ENCODE measurements around the gene UGT1A8. TPM values are rescaled to one million over a fixed set of nuclear protein-coding genes. Genes with fewer than 3 reads are reported as not detected.

UGT1A8 gene
- total RNA-seq, 2 donors from 2014 or later: not detected

DNA sequence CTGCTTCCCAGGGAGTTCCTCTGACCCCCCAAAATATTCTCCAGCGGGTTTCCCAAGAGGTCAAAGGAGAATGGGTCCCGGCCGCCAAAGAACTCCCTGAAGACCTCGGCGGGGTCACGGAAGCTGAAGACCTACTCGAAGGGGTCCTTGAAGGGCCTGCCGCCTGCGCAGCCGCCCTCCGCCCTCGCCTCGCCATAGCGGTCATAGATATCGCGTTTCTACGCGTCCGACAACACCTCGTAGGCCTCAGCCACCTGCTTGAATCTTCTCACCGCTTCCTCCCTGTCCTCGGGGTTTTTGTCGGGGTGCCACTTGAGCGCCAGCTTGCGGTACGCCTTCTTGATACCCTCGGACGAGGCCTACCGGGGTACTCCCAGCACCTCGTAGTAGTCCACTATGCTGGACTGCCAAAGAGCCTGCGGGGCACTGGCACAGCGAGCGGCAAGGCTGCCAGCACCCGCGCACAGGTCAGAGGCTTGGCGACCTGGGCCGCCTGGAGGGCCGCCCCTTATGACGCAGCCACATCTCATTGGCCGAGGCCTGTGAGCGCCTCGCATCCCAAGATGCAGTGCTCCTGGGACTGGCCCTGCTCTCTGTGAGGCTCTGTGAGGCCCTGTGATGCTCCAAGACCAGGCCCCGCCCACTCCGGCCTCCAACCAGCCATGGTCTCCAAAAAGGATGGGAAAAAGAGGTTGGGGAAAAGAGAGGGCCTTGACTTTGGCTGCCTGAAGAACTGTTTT, 137.6 kb downstream of the UGT1A8 start:
- H3K36me3 ChIP-seq (ENCODE audit: control insufficient read depth, insufficient read depth, low read length): no peaks in the 10 kb centered on the region
- Mint-ChIP-seq H3K36me3 (ENCODE audit: low read depth) (no peaks in the 10 kb centered on the region), H3K27ac (no peak overlapping the region), H3K27me3 (ENCODE audit: insufficient read depth) (peaks cover 7% of the 10 kb centered on the region), H3K4me1 (no peaks in the 10 kb centered on the region), H3K4me3 (no peak overlapping the region), H3K9me3 (peaks cover 27% of the 10 kb centered on the region)
- TF ChIP-seq, protein P1, sequence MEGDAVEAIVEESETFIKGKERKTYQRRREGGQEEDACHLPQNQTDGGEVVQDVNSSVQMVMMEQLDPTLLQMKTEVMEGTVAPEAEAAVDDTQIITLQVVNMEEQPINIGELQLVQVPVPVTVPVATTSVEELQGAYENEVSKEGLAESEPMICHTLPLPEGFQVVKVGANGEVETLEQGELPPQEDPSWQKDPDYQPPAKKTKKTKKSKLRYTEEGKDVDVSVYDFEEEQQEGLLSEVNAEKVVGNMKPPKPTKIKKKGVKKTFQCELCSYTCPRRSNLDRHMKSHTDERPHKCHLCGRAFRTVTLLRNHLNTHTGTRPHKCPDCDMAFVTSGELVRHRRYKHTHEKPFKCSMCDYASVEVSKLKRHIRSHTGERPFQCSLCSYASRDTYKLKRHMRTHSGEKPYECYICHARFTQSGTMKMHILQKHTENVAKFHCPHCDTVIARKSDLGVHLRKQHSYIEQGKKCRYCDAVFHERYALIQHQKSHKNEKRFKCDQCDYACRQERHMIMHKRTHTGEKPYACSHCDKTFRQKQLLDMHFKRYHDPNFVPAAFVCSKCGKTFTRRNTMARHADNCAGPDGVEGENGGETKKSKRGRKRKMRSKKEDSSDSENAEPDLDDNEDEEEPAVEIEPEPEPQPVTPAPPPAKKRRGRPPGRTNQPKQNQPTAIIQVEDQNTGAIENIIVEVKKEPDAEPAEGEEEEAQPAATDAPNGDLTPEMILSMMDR (conservative IDR thresholded peaks at IDR 0.05): no peak
- no peaks in the 10 kb centered on the region for H3K4me1 ChIP-seq (ENCODE audit: control insufficient read depth, insufficient read depth, low read length)
- no peak overlapping the region for H3K9ac ChIP-seq (ENCODE audit: extremely low read depth, low read length, poor library complexity, severe bottlenecking)
- no peak overlapping the region for H3K4me3 ChIP-seq (ENCODE audit: low read length)
- no peaks in the 10 kb centered on the region for H3K27me3 ChIP-seq (ENCODE audit: control insufficient read depth, insufficient read depth, low read length, poor library complexity, severe bottlenecking)
- peaks cover 15% of the 10 kb centered on the region for H3K9me3 ChIP-seq (ENCODE audit: control insufficient read depth, low read length)
- H3K27ac ChIP-seq (ENCODE audit: low read depth, low read length): no peak overlapping the region
- 95 to 96% methylated on average over 29 to 42 of the region's 44 CpGs for whole genome bisulfite sequencing, 2 experiments (ENCODE audit: insufficient coverage in 1 of 2, insufficient read length in 1 of 2)
- no peak for DNase-seq

DNA sequence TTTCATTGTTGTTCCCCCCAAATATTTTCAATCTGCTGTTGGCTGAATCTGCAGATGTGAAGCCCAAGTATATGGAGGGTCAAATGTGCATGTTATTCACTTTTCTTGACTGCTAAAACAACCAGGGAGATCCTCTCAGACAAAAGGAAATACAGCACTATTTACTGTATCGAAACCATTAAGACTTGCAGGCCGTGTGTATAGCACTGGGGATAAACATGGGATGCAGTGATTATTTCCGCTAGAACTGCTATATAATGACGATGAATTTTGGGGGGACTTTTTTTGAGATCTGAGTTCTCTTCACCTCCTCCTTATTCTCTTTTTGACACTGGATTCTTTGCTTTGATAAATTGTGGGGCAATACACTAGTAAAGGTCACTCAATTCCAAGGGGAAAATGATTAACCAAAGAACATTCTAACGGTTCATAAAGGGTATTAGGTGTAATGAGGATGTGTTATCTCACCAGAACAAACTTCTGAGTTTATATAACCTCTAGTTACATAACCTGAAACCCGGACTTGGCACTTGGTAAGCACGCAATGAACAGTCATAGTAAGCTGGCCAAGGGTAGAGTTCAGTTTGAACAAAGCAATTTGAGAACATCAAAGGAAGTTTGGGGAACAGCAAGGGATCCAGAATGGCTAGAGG, 139.1 kb downstream of the UGT1A8 start:
- Histone ChIP-seq H3K9ac (ENCODE audit: extremely low read depth, low read length, poor library complexity, severe bottlenecking) (no peak overlapping the region), H3K9me3 (ENCODE audit: control insufficient read depth, low read length) (peaks cover under 1% of the 10 kb centered on the region), H3K27me3 (ENCODE audit: control insufficient read depth, insufficient read depth, low read length, poor library complexity, severe bottlenecking) (no peaks in the 10 kb centered on the region), H3K27ac (ENCODE audit: low read depth, low read length) (no peak overlapping the region), H3K4me3 (ENCODE audit: low read length) (no peak overlapping the region), H3K4me1 (ENCODE audit: control insufficient read depth, insufficient read depth, low read length) (no peaks in the 10 kb centered on the region), H3K36me3 (ENCODE audit: control insufficient read depth, insufficient read depth, low read length) (no peaks in the 10 kb centered on the region)
- TF ChIP-seq, protein P1 (conservative IDR thresholded peaks at IDR 0.05): no peak
- H3K4me1 Mint-ChIP-seq: no peaks in the 10 kb centered on the region
- H3K27ac Mint-ChIP-seq: no peak overlapping the region
- H3K27me3 Mint-ChIP-seq (ENCODE audit: insufficient read depth): peaks cover 6% of the 10 kb centered on the region
- WGBS, 2 experiments (ENCODE audit: insufficient coverage in 1 of 2, insufficient read length in 1 of 2): 60 to 94% methylated on average over 1 to 7 of the region's 7 CpGs
- H3K9me3 Mint-ChIP-seq: peaks cover 13% of the 10 kb centered on the region
- no peaks in the 10 kb centered on the region for H3K36me3 Mint-ChIP-seq (ENCODE audit: low read depth)
- H3K4me3 Mint-ChIP-seq: no peak overlapping the region
- no peak for DNase-seq

DNA sequence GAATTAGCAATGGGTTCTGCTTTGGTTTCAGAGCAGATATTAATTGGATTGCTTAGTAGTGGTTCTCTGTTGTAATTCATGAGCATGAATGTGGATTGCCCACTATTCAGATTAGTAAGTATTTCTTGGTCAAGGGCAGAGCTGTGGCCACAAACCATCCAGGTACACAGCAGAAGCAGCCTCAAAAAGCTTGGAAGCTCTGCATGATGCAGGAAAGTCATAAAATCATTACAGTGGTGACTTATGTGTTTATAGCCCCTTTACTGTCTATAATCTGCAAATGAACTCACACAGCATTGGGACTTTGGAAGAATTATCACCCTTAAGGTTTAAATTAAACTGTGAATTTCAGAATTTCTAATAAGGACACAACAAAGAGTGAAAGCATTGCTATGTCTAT, 140.7 kb downstream of the UGT1A8 start:
- Mint-ChIP-seq H3K9me3 (no peaks in the 10 kb centered on the region), H3K27me3 (ENCODE audit: insufficient read depth) (peaks cover 4% of the 10 kb centered on the region), H3K27ac (no peak overlapping the region), H3K36me3 (ENCODE audit: low read depth) (no peaks in the 10 kb centered on the region), H3K4me1 (no peaks in the 10 kb centered on the region), H3K4me3 (no peak overlapping the region)
- Histone ChIP-seq H3K36me3 (ENCODE audit: control insufficient read depth, insufficient read depth, low read length) (no peaks in the 10 kb centered on the region), H3K4me3 (ENCODE audit: low read length) (no peak overlapping the region), H3K9me3 (ENCODE audit: control insufficient read depth, low read length) (no peaks in the 10 kb centered on the region), H3K9ac (ENCODE audit: extremely low read depth, low read length, poor library complexity, severe bottlenecking) (no peak overlapping the region), H3K27ac (ENCODE audit: low read depth, low read length) (no peak overlapping the region), H3K4me1 (ENCODE audit: control insufficient read depth, insufficient read depth, low read length) (no peaks in the 10 kb centered on the region), H3K27me3 (ENCODE audit: control insufficient read depth, insufficient read depth, low read length, poor library complexity, severe bottlenecking) (peaks cover under 1% of the 10 kb centered on the region)
- TF ChIP-seq, protein P1 (conservative IDR thresholded peaks at IDR 0.05): no peak
- no peak for DNase-seq
